Lower leg skin (tissue), 3 donors: ENCODE results near the gene C22orf31.

Experiments
- POLR2A ChIP-seq, 2 donors: fragments of 450-650 bp; IDR thresholded peaks; one replicate each; pipeline ENCODE4 v1.6.1; 2016 to 2017; ENCODE audit warnings: antibody characterized with exemption in 2 of 2, mild to moderate bottlenecking in 1 of 2, moderate library complexity in 1 of 2
- TF ChIP-seq, protein P1 (sequence below), 3 donors: fragments of 450-650 bp; IDR thresholded peaks; one replicate each; pipeline ENCODE4 v1.5.1; 2016; ENCODE audit warnings: antibody characterized with exemption in 3 of 3, mild to moderate bottlenecking in 3 of 3, moderate library complexity in 2 of 3

DNA sequence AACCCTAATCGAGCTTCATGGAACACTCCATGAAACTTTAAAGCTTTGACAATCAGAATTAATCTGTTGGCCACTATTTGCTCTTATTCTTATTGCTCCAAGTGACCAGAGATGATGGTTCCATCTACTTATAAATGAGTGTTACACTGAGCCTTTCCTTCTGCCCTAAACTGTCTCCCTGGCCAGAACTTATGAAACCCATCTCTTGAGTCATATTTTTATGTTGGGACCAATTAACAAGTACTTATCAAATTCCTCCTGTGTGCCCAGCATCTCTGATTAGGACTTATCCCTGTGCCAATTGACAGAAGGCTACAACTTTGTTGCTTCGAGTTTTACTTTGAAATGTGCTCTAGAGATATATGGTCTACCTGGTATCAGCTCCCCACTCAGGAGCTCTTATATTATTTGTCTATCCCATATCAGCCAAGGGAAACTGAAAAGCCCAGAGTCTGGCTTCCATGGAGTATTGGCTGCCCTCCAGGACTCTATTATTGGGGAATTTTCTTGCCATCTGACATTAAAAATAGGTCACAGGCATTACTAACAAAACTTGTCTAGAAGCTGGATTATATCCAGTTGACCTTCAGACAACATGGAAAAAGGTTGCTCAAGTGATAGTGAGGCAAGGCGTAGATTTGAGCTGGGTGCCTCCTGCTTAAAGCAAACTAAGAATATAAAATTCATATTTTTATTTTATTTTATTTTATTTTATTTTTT is 20.0 kb upstream of the C22orf31 start:
- TF ChIP-seq, protein P1, sequence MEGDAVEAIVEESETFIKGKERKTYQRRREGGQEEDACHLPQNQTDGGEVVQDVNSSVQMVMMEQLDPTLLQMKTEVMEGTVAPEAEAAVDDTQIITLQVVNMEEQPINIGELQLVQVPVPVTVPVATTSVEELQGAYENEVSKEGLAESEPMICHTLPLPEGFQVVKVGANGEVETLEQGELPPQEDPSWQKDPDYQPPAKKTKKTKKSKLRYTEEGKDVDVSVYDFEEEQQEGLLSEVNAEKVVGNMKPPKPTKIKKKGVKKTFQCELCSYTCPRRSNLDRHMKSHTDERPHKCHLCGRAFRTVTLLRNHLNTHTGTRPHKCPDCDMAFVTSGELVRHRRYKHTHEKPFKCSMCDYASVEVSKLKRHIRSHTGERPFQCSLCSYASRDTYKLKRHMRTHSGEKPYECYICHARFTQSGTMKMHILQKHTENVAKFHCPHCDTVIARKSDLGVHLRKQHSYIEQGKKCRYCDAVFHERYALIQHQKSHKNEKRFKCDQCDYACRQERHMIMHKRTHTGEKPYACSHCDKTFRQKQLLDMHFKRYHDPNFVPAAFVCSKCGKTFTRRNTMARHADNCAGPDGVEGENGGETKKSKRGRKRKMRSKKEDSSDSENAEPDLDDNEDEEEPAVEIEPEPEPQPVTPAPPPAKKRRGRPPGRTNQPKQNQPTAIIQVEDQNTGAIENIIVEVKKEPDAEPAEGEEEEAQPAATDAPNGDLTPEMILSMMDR (IDR thresholded peaks at IDR 0.05), result no peak
- TF ChIP-seq POLR2A (IDR thresholded peaks at IDR 0.05), result no peak
